ENCODE results near the gene GMPPA.

The GMPPA gene

DNA sequence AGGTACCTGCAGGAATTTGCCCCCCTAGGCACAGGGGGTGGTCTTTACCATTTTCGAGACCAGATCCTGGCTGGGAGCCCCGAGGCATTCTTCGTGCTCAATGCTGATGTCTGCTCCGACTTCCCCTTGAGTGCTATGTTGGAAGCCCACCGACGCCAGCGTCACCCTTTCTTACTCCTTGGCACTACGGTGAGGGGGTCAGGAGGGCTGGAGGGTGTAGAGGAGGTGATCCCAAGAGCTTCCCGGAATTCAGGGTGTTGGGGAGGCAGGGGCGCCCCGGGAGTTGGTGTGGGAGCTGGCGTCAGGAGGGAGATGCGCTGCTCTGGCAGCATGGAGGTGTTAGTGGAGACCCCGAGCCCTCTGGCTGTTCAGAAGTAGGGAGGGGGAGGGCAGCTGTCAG, 3.2 kb downstream of the GMPPA start:
- in situ Hi-C loops (cut with HindIII; ENCODE audit: low sequenced_read_pairs), result no loop called here

- in situ Hi-C loops (cut with HindIII; ENCODE audit: low sequenced_read_pairs), result no loop called here
Observed at GRCh38 chr2:219502618-219503017, 3.9 kb downstream of the GMPPA start.

- in situ Hi-C loops (cut with HindIII; ENCODE audit: low sequenced_read_pairs), result no loop called here
Observed at GRCh38 chr2:219505585-219505984, 6.9 kb downstream of the GMPPA start.

GRCh38 chr2:219506153-219506801, 7.6 kb downstream of the GMPPA start:
- in situ Hi-C loops (cut with HindIII; ENCODE audit: low sequenced_read_pairs), result no loop called here

DNA sequence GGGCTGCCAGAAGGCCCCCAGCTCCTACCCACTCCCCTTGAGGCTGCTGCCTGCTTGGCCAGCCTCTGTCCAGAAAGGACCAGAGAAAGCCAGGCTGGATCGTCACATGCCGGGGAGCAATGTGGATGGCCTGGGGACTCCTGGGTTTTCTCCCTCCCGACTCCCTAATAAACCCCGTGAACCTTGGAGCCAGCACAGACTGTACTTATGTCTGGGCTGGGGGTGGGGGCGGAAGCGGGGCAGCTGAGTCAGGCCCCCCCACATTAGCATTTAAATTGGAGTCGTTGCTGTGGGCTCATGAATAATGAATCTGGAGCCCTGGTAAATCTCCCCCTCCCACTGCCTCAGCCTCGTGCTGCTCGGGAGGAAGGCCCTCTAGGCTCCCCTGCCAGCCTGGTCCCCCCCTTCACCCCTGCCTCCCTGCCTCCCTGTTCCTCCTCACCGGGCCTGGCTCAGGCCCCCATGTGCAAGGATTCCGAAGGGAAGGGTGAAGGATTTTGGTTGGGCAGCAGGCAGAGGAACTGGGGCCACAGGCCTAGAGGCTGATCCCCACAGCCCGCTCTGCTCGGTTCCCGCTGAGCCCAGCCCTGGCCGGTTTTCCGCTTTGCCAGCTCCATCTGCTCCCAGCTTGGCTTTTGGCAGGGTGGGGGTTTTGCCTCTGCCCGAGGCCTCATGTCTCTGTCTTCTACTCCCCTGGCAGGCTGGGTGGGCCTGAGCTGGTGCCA, 8.3 kb downstream of the GMPPA start:
- in situ Hi-C loops (cut with HindIII; ENCODE audit: low sequenced_read_pairs), result no loop called here

DNA sequence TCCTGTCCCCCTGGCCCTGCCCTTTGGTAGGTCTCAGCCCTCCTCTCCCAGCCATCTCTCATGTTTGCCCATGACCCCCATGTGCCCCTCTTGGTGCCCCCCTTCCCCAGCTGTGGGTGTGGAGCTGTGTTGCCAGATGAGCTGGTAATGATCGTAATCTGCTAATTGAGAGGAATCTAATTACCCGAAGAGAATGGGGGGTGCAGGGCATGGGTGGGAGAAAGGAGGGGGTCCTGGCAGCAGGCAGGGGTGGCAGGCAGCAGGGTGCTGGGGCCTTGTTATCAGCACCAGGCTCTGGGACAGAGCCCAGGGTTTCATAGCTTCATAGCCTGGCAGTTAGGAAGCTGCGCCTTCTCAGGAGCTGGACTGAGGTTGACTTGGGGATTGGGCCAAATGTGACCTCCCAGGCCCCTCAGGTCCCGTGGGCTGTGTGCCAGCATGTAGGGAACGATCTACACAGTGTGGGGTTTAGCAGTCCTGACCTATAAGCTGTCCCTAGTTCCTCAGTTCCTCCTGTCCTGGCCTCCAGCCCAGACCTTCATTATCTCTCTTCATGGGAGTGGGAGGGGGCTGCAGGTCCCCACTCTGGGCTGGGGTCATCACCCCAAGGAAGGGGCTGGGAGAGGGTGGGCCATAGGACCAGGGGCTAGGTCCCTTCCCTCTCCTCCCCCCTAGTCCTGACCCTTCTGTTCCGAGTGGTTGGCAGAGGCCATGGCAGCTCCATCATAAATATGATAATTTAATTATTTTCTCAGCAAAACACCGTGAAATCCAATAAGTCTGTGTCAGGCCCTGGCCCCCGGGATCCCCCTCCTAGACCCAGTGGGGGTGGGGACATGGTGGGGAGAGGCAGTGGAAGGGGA, 9.1 kb downstream of the GMPPA start:
- in situ Hi-C loops (cut with HindIII; ENCODE audit: low sequenced_read_pairs), result no loop called here

GRCh38 chr2:219508444-219508734, 9.7 kb downstream of the GMPPA start:
- in situ Hi-C loops (cut with HindIII; ENCODE audit: low sequenced_read_pairs), result no loop called here

GRCh38 chr2:219508971-219509779, 10.5 kb downstream of the GMPPA start:
- in situ Hi-C loops (cut with HindIII; ENCODE audit: low sequenced_read_pairs), result no loop called here

GRCh38 chr2:219509780-219510511, 11.3 kb downstream of the GMPPA start:
- in situ Hi-C loops (cut with HindIII; ENCODE audit: low sequenced_read_pairs), result no loop called here

- in situ Hi-C loops (cut with HindIII; ENCODE audit: low sequenced_read_pairs), result no loop called here
Observed at GRCh38 chr2:219510512-219511135, 11.9 kb downstream of the GMPPA start.

GRCh38 chr2:219511547-219512325, 13.0 kb downstream of the GMPPA start:
- in situ Hi-C loops (cut with HindIII; ENCODE audit: low sequenced_read_pairs), result no loop called here

DNA sequence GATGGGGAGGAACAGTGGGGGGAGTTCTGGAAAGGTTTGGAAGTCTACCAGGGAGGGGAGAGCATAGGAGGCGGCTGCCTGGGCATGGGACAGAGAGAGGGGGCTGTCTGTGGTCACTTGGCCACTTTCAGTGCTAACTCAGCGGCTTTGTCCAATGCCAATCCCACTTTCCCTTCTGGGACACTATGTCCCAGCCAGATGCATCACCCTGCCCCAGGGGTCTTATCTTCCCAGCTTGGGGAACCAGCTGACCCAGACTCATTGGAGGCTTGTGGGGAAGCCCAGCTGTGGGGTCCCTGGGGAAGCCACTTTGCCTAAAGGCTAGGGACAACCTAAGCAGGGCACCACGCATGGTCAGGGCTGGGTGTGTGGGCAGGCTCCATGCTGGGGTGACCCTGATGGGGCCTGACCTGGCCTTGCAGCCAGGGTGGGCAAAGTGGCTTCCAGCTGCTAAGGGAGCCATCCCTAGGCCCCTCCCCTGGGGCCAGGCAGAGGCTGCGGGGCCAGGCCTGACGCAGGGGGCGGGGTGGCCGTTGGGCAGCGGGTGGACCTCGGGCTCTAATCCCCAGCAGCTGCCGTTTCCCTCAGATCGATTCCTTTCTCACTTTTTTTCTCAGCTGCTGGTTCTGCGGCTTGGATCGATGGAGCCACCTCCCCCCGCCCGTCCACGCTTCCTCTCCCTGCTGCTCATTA, 14.0 kb downstream of the GMPPA start:
- in situ Hi-C loops (cut with HindIII; ENCODE audit: low sequenced_read_pairs), result no loop called here

- in situ Hi-C loops (cut with HindIII; ENCODE audit: low sequenced_read_pairs), result no loop called here
Observed at GRCh38 chr2:219513787-219514186, 15.1 kb downstream of the GMPPA start.

DNA sequence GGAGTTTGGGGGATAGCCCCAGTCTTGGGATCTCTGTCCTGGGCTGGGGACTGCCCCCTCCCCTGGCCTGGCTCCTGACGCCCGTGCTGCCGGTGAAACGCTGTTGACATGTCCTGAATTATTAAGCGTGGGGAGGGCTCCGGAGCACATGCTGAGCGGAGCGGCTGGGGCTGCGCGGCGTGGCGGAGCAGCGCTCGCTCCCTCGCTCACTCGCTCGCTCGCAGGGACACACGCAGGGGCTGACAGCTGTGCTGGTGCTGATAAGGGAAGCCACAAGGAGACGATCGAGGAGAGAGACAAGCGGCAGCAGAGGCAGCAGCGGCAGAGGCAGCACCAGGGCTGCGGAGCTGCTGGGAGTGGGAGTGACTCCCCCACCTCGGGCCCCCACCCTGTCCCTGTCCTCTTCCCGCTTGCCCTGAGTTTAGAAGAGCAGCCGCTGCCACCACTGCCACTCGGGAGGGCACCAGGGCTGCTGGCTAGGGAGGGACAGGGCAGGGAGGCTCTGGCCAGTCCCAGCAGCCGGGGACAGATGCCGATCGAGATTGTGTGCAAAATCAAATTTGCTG, 15.6 kb downstream of the GMPPA start, which contains the start of gene ASIC4:
ASIC4 (plus strand) TSS at position 287 of the 566 bp plus-strand sequence; CDS start at position 530, 243 bp downstream.
- in situ Hi-C loops (cut with HindIII; ENCODE audit: low sequenced_read_pairs), result no loop called here

- in situ Hi-C loops (cut with HindIII; ENCODE audit: low sequenced_read_pairs), result no loop called here
Observed at GRCh38 chr2:219514836-219515235, 16.1 kb downstream of the GMPPA start.

DNA sequence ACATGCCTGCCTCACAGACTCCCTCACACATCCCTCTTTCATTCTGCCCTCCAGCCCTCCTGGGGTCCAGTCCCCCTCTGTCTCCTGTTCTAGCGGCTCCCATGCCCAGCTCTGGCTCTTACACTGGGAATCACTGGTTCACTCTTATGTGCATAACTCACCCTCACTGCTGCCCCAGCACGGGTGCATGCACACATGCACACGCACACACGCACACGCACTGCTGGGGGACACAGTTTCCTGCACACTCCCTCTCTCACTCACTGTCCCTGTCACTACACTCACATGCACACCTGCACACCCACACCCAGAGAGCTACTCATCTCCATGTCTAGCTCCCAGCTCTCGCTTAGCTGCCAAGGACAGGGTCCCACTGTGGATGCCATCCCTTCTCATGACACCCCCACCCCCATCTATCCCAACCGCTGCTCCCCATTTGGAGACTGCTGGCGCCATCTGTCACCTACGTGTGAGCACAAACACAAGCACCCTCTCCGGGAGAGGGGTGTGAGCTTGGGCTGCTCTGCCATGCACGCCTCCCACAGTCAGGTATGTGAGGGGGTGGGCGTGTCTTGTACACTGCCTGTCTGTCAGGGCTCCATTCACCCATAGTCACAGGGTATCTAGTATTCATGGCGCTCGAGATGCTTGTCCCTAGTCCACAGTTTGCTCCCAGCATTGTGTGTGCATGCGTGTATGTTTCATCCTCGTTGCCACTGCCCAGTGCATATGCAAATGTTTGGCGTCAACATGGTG, 17.4 kb downstream of the GMPPA start:
- in situ Hi-C loops (cut with HindIII; ENCODE audit: low sequenced_read_pairs), result no loop called here

DNA sequence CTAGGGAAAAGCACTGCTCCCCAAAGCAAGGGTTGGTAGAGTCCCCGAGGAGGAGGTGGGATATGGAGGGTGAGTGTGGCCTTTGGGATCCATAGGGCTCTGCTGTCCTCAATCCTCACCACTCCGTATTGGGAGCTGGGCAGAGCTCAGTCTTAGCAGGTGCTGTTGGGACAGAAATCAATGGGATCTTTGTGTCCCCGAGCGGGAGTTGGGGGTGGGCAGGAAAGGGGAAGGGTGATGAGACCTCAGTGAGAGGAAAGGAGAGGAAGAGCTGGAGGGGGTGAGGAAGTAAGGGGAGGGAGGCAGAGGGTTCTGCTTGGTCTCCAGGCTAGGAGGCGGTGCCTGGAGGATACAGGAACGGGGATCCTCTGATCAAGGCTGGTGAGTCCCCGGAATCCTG, 18.2 kb downstream of the GMPPA start:
- in situ Hi-C loops (cut with HindIII; ENCODE audit: low sequenced_read_pairs), result no loop called here
